HepG2 (cell line): ENCODE data around the gene HLA-DRB1. TPM values are rescaled to one million over a fixed set of nuclear protein-coding genes. Genes with fewer than 3 reads are reported as not detected.

Experiments
- SNAPC4 ChIP-seq: sonication (generic); formaldehyde crosslinking; IDR thresholded peaks from 2 replicates; pipeline ENCODE4 v1.4.0; 2020; ENCODE audit warnings: mild to moderate bottlenecking, missing genetic modification reagents
- ZBTB39 ChIP-seq: sonication (generic); formaldehyde crosslinking; IDR thresholded peaks from 2 replicates; pipeline ENCODE4 v1.5.0; 2020; ENCODE audit warnings: missing genetic modification reagents
- ZNF512B ChIP-seq: sonication (generic); formaldehyde crosslinking; IDR thresholded peaks from 2 replicates; pipeline ENCODE4 v1.5.1; 2020; ENCODE audit warnings: missing genetic modification reagents, mild to moderate bottlenecking, borderline replicate concordance
- polyA plus RNA-seq, 8 experiments: library from polyadenylated mRNA; depleted of rRNA in 3 of 8; stranded (reverse) in 7 of 8; unstranded in 1 of 8; fragments of >200 nt; fragmentation: Illumina TruSeq in 4 of 8; extraction: Trizol in 4 of 8; gene quantifications; 2 replicates each; pipeline versions ENCODE4 v1.2.1 to v1.2.3, GENCODE V29; 2011 to 2016; ENCODE audit warnings: low read depth in 4 of 8, missing spikeins in 1 of 8, mixed read lengths in 1 of 8; ENCODE audit not compliant: insufficient read depth in 1 of 8
- total RNA-seq, 5 experiments: library from RNA; depleted of rRNA; stranded (reverse); fragments of >200 nt; fragmentation: Illumina TruSeq; extraction: Trizol; gene quantifications; 2 replicates each; pipeline ENCODE4 v1.2.3, GENCODE V29; 2016; ENCODE audit warnings: low read depth in 1 of 5

Gene HLA-DRB1
- total and polyA plus RNA-seq, 2 of the 13 experiments (the other 11 are each of a cell fraction or from before 2014, with no cell fraction given) = 0.09 TPM; not detected in 1

GRCh38 chr6:32558426-32559057 lies 31.1 kb downstream of the HLA-DRB1 start (continued):
- TF ChIP-seq SNAPC4 (CRISPR knock-in tag) (no peak), ZBTB39 (CRISPR knock-in tag) (no peak), ZNF512B (no peak)
- TF ChIP-seq, all 625 proteins: peak for 0
